ENCODE data around the gene CCL14. TPM values are rescaled to one million over a fixed set of nuclear protein-coding genes. Genes with fewer than 3 reads are reported as not detected.

Gene CCL14
- total RNA-seq, 1 donor from 2014 or later = not detected

- Histone ChIP-seq H3K9ac (ENCODE audit: low read length) (no peak overlapping the region), H3K9me3 (ENCODE audit: insufficient read depth, low read depth, low read length) (no peaks in the 10 kb centered on the region), H4K20me1 (ENCODE audit: insufficient read depth, low read length) (no peaks in the 10 kb centered on the region), H3K4me1 (ENCODE audit: insufficient read depth, low read length) (no peaks in the 10 kb centered on the region), H3K4me3 (ENCODE audit: insufficient read depth, low read depth, low read length) (no peak overlapping the region), H3K79me2 (ENCODE audit: insufficient read depth, low read length) (no peaks in the 10 kb centered on the region), H3K36me3 (ENCODE audit: insufficient read depth, low read length) (no peaks in the 10 kb centered on the region), H3K27ac (ENCODE audit: low read depth, low read length) (no peak overlapping the region), H3K27me3 (ENCODE audit: insufficient read depth, low read length) (peaks cover 3% of the 10 kb centered on the region), H2AFZ (ENCODE audit: low read depth, low read length) (no peak overlapping the region), H3K4me2 (ENCODE audit: low read length) (no peak overlapping the region)
- DNase-seq (ENCODE audit: low read depth) (no peak), FAIRE-seq (no peak)
- H3K9me3 Mint-ChIP-seq (ENCODE audit: unreplicated experiment) = no peaks in the 10 kb centered on the region
- TF ChIP-seq CTCF (IDR thresholded peaks at IDR 0.05; ENCODE audit: insufficient read depth, low read depth, low read length) = no peak
- no peak for TF ChIP-seq EZH2 (IDR thresholded peaks at IDR 0.05; ENCODE audit: insufficient read depth, low read length)
- no peaks in the 10 kb centered on the region for H3K36me3 Mint-ChIP-seq (ENCODE audit: low read depth, unreplicated experiment)
- peaks cover 10% of the 10 kb centered on the region for H3K27me3 Mint-ChIP-seq (ENCODE audit: low read depth, unreplicated experiment)
- H3K4me1 Mint-ChIP-seq (ENCODE audit: low read depth, unreplicated experiment) = peaks cover 8% of the 10 kb centered on the region
- no peak overlapping the region for H3K27ac Mint-ChIP-seq (ENCODE audit: unreplicated experiment)
- no peak overlapping the region for H3K4me3 Mint-ChIP-seq (ENCODE audit: unreplicated experiment)
Observed at GRCh38 chr17:35972535-35972934, 14.0 kb downstream of the CCL14 start.

DNA sequence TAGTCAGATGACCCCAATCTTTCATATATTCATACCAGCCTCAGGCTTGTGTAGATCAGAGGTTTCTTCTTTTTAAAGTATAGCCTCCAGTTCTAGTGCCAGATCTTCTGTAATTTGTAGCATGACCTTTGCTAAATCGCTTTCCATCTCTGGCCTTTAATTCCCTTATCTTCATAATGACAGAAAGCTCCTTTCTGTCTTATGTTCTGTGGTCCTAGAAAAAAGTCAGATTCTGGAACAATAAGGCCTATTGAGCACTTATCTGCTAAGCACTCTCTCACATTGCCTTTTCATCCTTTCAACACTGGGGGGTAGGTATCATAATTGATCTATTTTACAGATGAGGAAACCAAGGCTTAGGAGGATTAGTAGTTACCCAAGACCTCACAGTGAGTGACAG, 14.5 kb downstream of the CCL14 start:
- H3K4me1 Mint-ChIP-seq (ENCODE audit: low read depth, unreplicated experiment) = peaks cover 8% of the 10 kb centered on the region
- H3K9me3 Mint-ChIP-seq (ENCODE audit: unreplicated experiment) = no peaks in the 10 kb centered on the region
- H3K4me3 ChIP-seq (ENCODE audit: insufficient read depth, low read depth, low read length) = no peak overlapping the region
- H3K4me2 ChIP-seq (ENCODE audit: low read length) = no peak overlapping the region
- H4K20me1 ChIP-seq (ENCODE audit: insufficient read depth, low read length) = no peaks in the 10 kb centered on the region
- TF ChIP-seq CTCF (IDR thresholded peaks at IDR 0.05; ENCODE audit: insufficient read depth, low read depth, low read length) (no peak), EZH2 (IDR thresholded peaks at IDR 0.05; ENCODE audit: insufficient read depth, low read length) (no peak)
- no peaks in the 10 kb centered on the region for H3K4me1 ChIP-seq (ENCODE audit: insufficient read depth, low read length)
- H3K27ac ChIP-seq (ENCODE audit: low read depth, low read length) = no peak overlapping the region
- H3K36me3 ChIP-seq (ENCODE audit: insufficient read depth, low read length) = no peaks in the 10 kb centered on the region
- peaks cover 10% of the 10 kb centered on the region for H3K27me3 Mint-ChIP-seq (ENCODE audit: low read depth, unreplicated experiment)
- H3K27me3 ChIP-seq (ENCODE audit: insufficient read depth, low read length) = peaks cover 3% of the 10 kb centered on the region
- H3K9me3 ChIP-seq (ENCODE audit: insufficient read depth, low read depth, low read length) = no peaks in the 10 kb centered on the region
- H3K4me3 Mint-ChIP-seq (ENCODE audit: unreplicated experiment) = no peak overlapping the region
- no peak overlapping the region for H3K9ac ChIP-seq (ENCODE audit: low read length)
- FAIRE-seq (no peak), DNase-seq (ENCODE audit: low read depth) (no peak)
- H3K36me3 Mint-ChIP-seq (ENCODE audit: low read depth, unreplicated experiment) = no peaks in the 10 kb centered on the region
- H3K79me2 ChIP-seq (ENCODE audit: insufficient read depth, low read length) = no peaks in the 10 kb centered on the region
- no peak overlapping the region for H2AFZ ChIP-seq (ENCODE audit: low read depth, low read length)
- no peak overlapping the region for H3K27ac Mint-ChIP-seq (ENCODE audit: unreplicated experiment)

- Mint-ChIP-seq H3K4me3 (ENCODE audit: unreplicated experiment) (no peak overlapping the region), H3K9me3 (ENCODE audit: unreplicated experiment) (no peaks in the 10 kb centered on the region), H3K27ac (ENCODE audit: unreplicated experiment) (no peak overlapping the region), H3K4me1 (ENCODE audit: low read depth, unreplicated experiment) (peaks cover 8% of the 10 kb centered on the region), H3K27me3 (ENCODE audit: low read depth, unreplicated experiment) (peaks cover 10% of the 10 kb centered on the region), H3K36me3 (ENCODE audit: low read depth, unreplicated experiment) (no peaks in the 10 kb centered on the region)
- H3K27ac ChIP-seq (ENCODE audit: low read depth, low read length) = no peak overlapping the region
- no peaks in the 10 kb centered on the region for H3K4me1 ChIP-seq (ENCODE audit: insufficient read depth, low read length)
- no peak overlapping the region for H3K4me3 ChIP-seq (ENCODE audit: insufficient read depth, low read depth, low read length)
- H3K9me3 ChIP-seq (ENCODE audit: insufficient read depth, low read depth, low read length) = no peaks in the 10 kb centered on the region
- no peak overlapping the region for H3K9ac ChIP-seq (ENCODE audit: low read length)
- no peak overlapping the region for H3K4me2 ChIP-seq (ENCODE audit: low read length)
- peaks cover 3% of the 10 kb centered on the region for H3K27me3 ChIP-seq (ENCODE audit: insufficient read depth, low read length)
- TF ChIP-seq EZH2 (IDR thresholded peaks at IDR 0.05; ENCODE audit: insufficient read depth, low read length) = no peak
- peak; percentile 86 for TF ChIP-seq CTCF (IDR thresholded peaks at IDR 0.05; ENCODE audit: insufficient read depth, low read depth, low read length)
- H3K36me3 ChIP-seq (ENCODE audit: insufficient read depth, low read length) = no peaks in the 10 kb centered on the region
- H4K20me1 ChIP-seq (ENCODE audit: insufficient read depth, low read length) = no peaks in the 10 kb centered on the region
- FAIRE-seq = no peak
- H3K79me2 ChIP-seq (ENCODE audit: insufficient read depth, low read length) = no peaks in the 10 kb centered on the region
- peak; percentile 34 for DNase-seq (ENCODE audit: low read depth)
- H2AFZ ChIP-seq (ENCODE audit: low read depth, low read length) = no peak overlapping the region
Observed at GRCh38 chr17:35969558-35970380, 16.8 kb downstream of the CCL14 start.

Data from astrocyte (in vitro differentiated cells and primary cell).